Neutrophil (primary cell): ENCODE results near the gene MYH9.

Experiments used
- H3K27ac ChIP-seq: fragments of 200-600 bp; sonication (generic); 2 replicates; pipeline ENCODE4 v1.5.1; 2016; ENCODE audit warnings: mild to moderate bottlenecking, moderate library complexity
- H3K27me3 ChIP-seq: fragments of 200-600 bp; sonication (generic); 2 replicates; pipeline ENCODE4 v1.6.0; 2016; ENCODE audit warnings: mild to moderate bottlenecking
- H3K36me3 ChIP-seq: fragments of 200-600 bp; sonication (generic); 2 replicates; pipeline ENCODE4 v1.5.1; 2017
- H3K4me1 ChIP-seq, 2 experiments: fragments of 200-600 bp in 1 of 2; sonication (generic) in 1 of 2; 1 replicate in 1 of 2; 2 replicates in 1 of 2; pipeline versions ENCODE4 v1.5.1 to v1.6.1; 2013 to 2016; ENCODE audit warnings: low read depth in 1 of 2, low read length in 1 of 2, mild to moderate bottlenecking in 1 of 2, moderate library complexity in 1 of 2; ENCODE audit not compliant: control insufficient read depth in 1 of 2, insufficient read depth in 1 of 2
- H3K4me3 ChIP-seq, 2 experiments: fragments of 200-600 bp in 1 of 2; sonication (generic) in 1 of 2; 1 replicate in 1 of 2; 2 replicates in 1 of 2; pipeline ENCODE4 v1.5.1; 2013 to 2016; ENCODE audit warnings: low read depth in 1 of 2, low read length in 1 of 2, mild to moderate bottlenecking in 1 of 2, moderate library complexity in 1 of 2
- H3K9me3 ChIP-seq: fragments of 200-600 bp; sonication (generic); 2 replicates; pipeline ENCODE4 v1.5.1; 2016
- CTCF ChIP-seq: fragments of 200-600 bp; sonication (generic); IDR thresholded peaks from 2 replicates; pipeline ENCODE4 v1.5.1; 2016; ENCODE audit warnings: antibody characterized with exemption

The MYH9 gene

GRCh38 chr22:36303874-36304273 is 83.9 kb downstream of the MYH9 start:
- Histone ChIP-seq H3K9me3 (peaks cover 14% of the 10 kb centered on the region), H3K27me3 (no peaks in the 10 kb centered on the region), H3K4me1 (no peaks in the 10 kb centered on the region), H3K4me3 (no peak overlapping the region), H3K27ac (peak overlapping the region; percentile 27), H3K36me3 (peaks cover 100% of the 10 kb centered on the region)
- TF ChIP-seq CTCF: no peak

- H3K9me3 ChIP-seq: peaks cover 14% of the 10 kb centered on the region
- H3K27me3 ChIP-seq: no peaks in the 10 kb centered on the region
- no peak for TF ChIP-seq CTCF
- H3K4me1 ChIP-seq: no peaks in the 10 kb centered on the region
- H3K27ac ChIP-seq: peak overlapping the region; percentile 20
- peaks cover 100% of the 10 kb centered on the region for H3K36me3 ChIP-seq
- H3K4me3 ChIP-seq: no peak overlapping the region
Observed at GRCh38 chr22:36303115-36303467, 84.7 kb downstream of the MYH9 start.

GRCh38 chr22:36302439-36303114 is 85.2 kb downstream of the MYH9 start:
- peaks cover 14% of the 10 kb centered on the region for H3K9me3 ChIP-seq
- H3K27me3 ChIP-seq: no peaks in the 10 kb centered on the region
- H3K27ac ChIP-seq: peak overlapping the region; percentile 20
- H3K4me1 ChIP-seq: no peaks in the 10 kb centered on the region
- no peak overlapping the region for H3K4me3 ChIP-seq
- peaks cover 100% of the 10 kb centered on the region for H3K36me3 ChIP-seq
- TF ChIP-seq CTCF: no peak

- no peaks in the 10 kb centered on the region for H3K4me1 ChIP-seq
- peaks cover 100% of the 10 kb centered on the region for H3K36me3 ChIP-seq
- peaks cover 14% of the 10 kb centered on the region for H3K9me3 ChIP-seq
- TF ChIP-seq CTCF: no peak
- no peak overlapping the region for H3K4me3 ChIP-seq
- no peaks in the 10 kb centered on the region for H3K27me3 ChIP-seq
- peak overlapping the region; percentile 32 for H3K27ac ChIP-seq
Observed at GRCh38 chr22:36301851-36302250, 85.9 kb downstream of the MYH9 start.

GRCh38 chr22:36301384-36301828 is 86.4 kb downstream of the MYH9 start:
- no peaks in the 10 kb centered on the region for H3K27me3 ChIP-seq
- peak overlapping the region; percentile 32 for H3K27ac ChIP-seq
- peaks cover 13% of the 10 kb centered on the region for H3K9me3 ChIP-seq
- peak; percentile 92 for TF ChIP-seq CTCF
- H3K4me1 ChIP-seq: no peaks in the 10 kb centered on the region
- H3K4me3 ChIP-seq: no peak overlapping the region
- H3K36me3 ChIP-seq: peaks cover 100% of the 10 kb centered on the region
